NB4 (cell line): Measurements from ENCODE around the gene MEI1.

Experiments
- DNase-seq: peaks from one replicate; pipeline ENCODE4 v3.0.0; 2010; ENCODE audit warnings: low read depth
- H3K4me3 ChIP-seq: one replicate; pipeline ENCODE4 v1.5.1; 2011; ENCODE audit warnings: mild to moderate bottlenecking, low read depth, low read length, moderate library complexity
- CTCF ChIP-seq: IDR thresholded peaks from one replicate; pipeline ENCODE4 v1.5.1; 2012; ENCODE audit warnings: low read depth, low read length
- MYC ChIP-seq: IDR thresholded peaks from 2 replicates; pipeline ENCODE4 v1.6.1; 2011; ENCODE audit warnings: low read depth, low read length
- POLR2A ChIP-seq: IDR thresholded peaks from 2 replicates; pipeline ENCODE4 v1.6.1; 2011; ENCODE audit warnings: mild to moderate bottlenecking; ENCODE audit not compliant: insufficient read length; ENCODE audit errors: extremely low read depth
- TF ChIP-seq, protein P1 (sequence below): IDR thresholded peaks from 2 replicates; pipeline ENCODE4 v1.6.1; 2011; ENCODE audit warnings: low read depth, low read length

The MEI1 gene

DNA sequence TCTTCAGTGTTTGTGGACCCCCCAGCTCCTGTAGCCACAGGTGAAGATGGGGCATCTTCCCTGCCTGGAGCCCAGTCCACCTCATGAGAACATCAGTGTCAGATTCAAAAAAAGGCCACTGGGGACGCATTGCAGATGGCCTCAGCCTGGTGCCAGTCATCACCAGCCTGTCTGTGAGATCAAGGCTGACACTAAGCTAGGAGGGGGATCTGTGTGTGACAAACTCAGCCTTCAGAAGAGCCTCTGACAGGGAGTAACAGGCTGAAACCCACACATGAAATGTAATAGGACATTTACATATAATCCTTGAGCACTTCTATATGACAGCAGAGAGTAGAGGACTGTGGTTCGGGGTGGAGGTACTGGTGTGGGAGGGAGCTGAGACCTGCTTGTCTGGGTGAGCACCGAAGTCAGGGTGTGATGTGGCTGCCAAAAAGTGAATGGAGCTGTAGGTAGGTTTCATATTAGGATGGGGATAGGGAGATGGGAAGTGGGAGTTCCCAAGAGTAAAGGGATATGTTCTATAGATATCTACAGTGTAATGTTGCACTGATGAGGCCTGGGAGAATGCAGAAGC lies 80.7 kb downstream of the MEI1 start:
- no peak overlapping the region for H3K4me3 ChIP-seq
- TF ChIP-seq, protein P1, sequence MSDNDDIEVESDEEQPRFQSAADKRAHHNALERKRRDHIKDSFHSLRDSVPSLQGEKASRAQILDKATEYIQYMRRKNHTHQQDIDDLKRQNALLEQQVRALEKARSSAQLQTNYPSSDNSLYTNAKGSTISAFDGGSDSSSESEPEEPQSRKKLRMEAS, result no peak
- no peak for TF ChIP-seq MYC
- no peak for TF ChIP-seq POLR2A
- no peak for TF ChIP-seq CTCF
- no peak for DNase-seq

DNA sequence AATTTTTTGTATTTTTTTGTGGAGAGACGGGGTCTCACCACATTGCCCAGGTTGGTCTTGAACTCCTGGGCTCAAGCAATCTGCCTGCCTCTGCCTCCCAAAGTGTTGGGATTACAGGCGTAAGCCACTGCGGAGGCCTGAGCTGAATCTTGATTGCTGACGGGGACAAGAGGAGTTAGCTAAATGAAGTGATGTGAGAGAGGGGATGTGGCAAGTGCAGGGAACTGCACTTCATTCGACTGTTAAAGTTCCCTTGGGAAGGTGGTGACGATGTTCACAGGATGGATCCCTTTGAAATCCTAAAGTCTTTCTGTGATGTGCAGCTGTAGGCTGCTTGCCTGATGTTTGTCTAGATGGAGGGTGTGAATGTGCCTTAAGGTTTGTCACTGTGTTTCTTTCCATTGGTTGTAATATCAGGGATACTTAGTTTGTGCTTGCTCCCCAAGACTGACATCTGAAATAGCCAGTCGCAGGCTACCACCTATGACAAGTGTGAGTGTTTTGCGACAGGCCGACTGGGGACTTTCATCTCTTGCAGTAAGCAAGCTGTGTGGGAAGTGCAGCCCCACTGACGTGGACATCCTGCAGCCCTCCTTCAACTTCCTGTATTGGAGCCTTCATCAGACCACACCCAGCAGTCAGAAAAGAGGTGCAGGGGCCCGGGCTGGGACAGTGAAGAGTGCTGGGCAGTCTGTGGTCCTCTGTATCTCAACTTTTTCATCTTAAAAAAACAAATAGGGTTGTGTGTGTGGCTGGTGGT lies 81.6 kb downstream of the MEI1 start:
- TF ChIP-seq POLR2A, result peak; percentile 66
- TF ChIP-seq MYC, result peak; percentile 50
- no peak for TF ChIP-seq CTCF
- TF ChIP-seq, protein P1, result peak; percentile 40; the same call in 1 of the 2 replicates
- DNase-seq, result peak; percentile 95
- H3K4me3 ChIP-seq, result peak overlapping the region; percentile 22

DNA sequence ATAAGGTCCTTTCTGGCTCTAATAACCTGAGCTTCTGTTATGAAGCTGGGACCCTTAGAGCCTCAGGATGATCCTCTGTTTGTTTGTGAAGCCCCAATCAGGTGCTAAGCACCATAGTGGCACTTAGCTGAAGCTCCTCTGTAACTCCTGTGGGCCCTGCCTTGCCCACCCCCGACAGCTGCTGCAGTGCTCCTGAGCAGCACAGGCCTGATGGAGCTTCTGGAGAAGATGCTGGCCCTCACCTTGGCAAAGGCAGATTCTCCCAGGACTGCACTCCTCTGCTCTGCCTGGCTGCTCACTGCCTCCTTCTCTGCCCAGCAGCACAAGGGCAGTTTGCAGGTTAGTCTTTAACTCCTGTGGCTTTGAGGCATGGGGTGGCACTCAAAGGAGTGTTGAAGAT lies 82.2 kb downstream of the MEI1 start:
- TF ChIP-seq MYC (no peak), CTCF (no peak)
- TF ChIP-seq, protein P1, result no peak
- no peak for DNase-seq
- H3K4me3 ChIP-seq, result peak overlapping the region; percentile 22

GRCh38 chr22:41782316-41782715 lies 83.0 kb downstream of the MEI1 start:
- DNase-seq, result no peak
- H3K4me3 ChIP-seq, result no peak overlapping the region
- no peak for TF ChIP-seq POLR2A
- TF ChIP-seq CTCF, result no peak
- no peak for TF ChIP-seq MYC
- TF ChIP-seq, protein P1, result no peak

- no peak overlapping the region for H3K4me3 ChIP-seq
- no peak for TF ChIP-seq MYC
- TF ChIP-seq, protein P1, result no peak
- TF ChIP-seq CTCF, result no peak
- TF ChIP-seq POLR2A, result no peak
- no peak for DNase-seq
These were observed 83.4 kb downstream of the MEI1 start for GRCh38 chr22:41782751-41783150.
